GM18519 (cell line): Measurements from ENCODE around the gene DOP1A.
A peak's percentile ranks its signal among the peaks of the same experiment; 100 is the strongest.

ENCODE experiments used
- ATAC-seq: cut with Tn5 transposase; IDR thresholded peaks from one replicate; pipeline ENCODE4 v1.9.1; 2021; ENCODE audit warnings: mild to moderate bottlenecking, moderate library complexity; ENCODE audit not compliant: unreplicated experiment, low FRiP score

The DOP1A gene

DNA sequence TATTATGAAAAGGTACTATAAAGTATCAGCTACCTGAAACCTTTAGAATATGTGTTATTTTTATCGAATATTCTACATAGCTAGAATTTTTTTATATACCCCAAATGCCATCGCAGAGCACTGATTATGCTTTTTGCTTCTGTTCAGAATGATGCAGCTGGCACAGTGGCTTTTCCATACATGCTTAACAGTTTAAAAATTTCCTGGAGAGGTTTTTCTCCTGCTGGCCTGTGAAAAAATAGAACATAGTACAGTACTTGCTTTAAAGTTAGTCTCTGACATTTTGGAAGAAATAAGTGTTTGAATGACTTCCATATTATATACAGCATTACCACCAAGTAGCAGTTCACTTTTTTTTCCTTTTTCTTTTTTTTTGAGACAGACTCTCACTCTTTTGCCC lies 5.3 kb downstream of the DOP1A start:
- ATAC-seq: no peak

DNA sequence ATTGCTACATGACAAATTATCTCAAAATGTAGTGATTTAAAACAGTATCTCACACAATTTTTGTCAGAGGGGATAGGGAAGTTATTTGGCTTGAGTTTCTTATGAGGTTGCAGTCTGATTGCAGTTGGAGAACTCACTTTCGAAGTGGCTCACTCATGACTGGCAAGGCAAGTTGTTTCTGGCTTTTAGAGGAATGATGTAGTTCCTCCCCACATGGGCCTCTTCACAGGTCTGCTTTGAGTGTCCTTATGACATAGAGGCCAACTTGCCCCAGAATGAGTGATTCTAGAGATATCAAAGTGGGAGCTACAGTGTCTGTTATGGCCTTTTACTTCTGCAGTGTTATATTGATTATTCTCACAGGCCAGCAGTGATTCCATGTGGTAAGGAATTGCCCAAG lies 6.1 kb downstream of the DOP1A start:
- ATAC-seq: no peak

DNA sequence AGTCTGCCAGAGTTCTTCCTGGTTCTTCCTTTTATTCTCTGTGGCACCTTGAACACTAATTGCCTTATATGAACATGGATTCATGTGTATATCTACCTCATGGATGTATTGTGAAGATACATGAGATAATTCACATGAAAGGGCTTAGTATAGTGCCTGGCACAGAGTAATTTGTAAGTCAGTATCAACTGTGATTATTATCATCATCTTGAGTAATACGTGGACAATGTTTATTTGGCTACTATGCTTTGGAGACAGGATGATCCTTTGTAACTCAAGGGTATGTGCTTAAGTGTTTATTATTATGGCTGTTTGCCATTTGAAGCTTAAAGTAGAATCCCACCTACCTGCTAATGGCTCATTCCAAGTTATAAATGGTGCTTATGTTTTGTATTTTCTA lies 16.0 kb downstream of the DOP1A start:
- ATAC-seq: no peak

DNA sequence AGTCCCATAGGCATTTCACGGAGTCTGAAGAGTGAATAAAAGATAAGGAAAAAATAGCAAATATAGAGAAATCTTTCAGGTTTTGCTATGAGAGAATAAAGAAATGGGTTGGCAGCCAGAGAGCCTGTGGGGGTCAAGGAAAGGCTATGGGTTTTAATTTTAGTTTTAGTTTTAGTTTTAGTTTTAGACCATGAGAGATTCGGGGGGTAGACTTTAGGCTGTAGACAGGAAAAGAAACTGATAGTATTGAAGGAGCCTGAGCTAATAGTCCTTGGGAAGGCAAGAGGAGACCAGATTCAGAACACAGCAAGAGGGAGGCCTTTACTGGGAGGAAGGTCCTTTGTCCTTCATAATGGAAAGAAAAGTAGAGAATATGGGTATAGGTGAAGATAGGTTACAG lies 19.3 kb downstream of the DOP1A start:
- ATAC-seq: peak; percentile 99

DNA sequence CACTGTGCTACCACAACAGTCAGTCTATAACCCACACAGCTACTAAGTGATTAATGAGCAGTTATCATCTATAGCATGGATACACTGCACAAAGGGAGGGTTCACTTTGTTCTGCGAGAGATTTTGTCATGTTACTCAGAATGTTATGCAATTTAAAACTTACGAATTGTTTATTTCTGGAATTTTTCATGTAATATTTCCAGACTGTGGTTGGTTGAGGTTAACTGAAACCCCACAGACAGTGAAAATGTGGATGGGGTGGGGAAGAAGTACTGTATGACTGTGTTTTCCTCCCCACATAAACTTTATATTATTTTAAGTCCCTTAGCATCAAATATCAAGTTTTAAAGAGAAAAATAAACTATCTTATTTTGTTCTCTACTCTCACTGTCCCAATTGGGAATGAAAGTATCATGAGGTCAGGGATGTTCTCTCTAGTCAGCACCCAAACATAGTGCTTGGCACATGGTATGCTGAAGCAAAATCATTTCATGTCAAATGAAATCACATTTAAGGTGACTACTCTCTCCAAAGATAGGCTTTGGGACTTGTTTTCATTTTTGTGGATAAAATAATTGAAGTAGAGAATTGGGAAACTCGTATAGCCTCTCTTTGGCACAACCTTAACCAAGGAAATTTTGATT lies 25.4 kb downstream of the DOP1A start:
- ATAC-seq: no peak

DNA sequence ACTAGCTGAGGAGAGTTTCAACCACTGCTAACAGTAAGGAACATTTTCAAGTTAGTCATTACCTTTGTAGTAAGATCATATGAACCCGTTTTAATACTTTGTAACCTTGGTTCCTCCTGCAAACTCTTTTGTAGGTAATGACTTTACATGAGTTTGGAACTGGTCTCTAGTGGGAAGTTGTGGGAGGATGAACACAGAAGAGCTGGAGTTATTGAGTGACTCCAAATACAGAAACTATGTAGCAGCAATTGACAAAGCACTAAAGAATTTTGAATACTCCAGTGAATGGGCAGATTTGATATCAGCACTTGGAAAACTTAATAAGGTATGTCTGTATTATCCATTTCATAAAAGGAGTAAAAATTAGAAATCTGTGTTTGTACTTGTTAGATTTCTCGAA lies 29.3 kb downstream of the DOP1A start:
- ATAC-seq: no peak

DNA sequence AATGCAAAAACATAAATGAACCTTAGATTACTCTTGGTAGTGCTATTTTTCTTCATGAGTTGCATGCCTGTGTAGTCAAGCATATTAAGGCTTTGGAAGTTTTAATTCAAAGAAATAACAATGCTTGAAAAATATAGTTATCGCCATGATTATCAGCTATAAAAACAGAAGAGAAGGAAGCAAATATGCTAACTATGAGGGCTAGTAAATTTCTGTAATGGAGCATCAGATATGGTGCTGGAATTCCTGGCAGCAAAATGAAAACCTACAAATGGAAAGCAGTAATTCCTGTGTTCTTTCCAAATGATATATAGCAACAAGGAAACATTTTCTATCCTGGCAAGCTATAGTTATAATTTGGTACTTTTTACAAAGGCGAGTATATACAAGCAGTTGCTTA lies 29.7 kb downstream of the DOP1A start:
- no peak for ATAC-seq

DNA sequence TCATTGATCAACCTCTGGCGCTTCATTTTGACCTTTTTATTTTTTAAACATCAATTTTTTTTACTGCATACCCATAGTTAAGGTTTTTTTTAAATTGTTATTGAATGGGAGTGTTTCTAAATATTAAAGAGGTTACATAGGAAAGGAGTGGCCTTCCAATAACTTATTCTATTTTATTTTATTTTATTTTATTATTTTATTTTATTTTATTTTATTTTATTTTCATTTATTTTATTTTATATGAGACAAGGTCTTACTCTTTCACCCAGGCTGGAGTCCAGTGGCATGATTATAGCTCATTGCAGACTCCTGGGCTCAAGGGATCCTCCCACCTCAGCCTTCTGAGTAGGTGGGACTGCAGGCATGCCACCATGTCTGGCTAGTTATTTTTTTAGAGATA lies 30.2 kb downstream of the DOP1A start:
- ATAC-seq: no peak

DNA sequence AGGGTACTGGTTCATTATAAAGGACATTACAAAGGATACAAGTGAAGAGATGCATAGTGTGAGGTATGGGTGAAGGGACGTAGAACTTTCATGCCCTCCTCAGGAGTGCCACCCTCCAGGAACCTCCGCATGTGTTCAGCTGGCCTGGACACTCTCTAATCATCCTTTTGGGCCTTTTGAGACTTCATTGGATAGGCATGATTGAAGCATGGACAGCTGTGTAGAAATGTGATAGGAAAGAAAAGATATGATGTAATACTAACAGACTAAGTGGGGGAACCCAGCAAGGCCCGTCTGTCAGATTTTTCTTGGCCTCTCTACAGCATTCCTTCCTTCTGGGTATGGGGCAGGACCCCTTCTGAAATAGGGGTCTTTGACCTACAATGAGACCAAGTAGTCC lies 31.1 kb downstream of the DOP1A start:
- no peak for ATAC-seq

DNA sequence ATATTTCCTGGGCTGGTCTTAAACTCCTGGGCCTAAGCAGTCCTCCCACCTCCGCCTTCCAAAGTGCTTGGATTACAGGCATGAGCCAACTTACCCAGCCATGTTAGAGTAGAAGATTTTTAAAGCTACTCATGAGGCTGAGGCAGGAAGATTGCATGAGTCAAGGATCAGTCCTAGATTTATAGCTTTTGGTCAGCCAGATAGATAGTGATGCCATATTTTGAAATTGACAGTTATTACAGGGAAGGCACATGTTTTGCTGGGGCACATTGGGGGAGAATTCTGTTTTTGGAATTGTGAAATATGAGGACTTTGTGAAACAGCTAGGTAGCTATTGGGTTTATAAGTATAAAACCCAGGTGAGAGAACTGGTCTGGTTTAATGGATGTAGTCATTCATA lies 40.9 kb downstream of the DOP1A start:
- ATAC-seq: no peak

DNA sequence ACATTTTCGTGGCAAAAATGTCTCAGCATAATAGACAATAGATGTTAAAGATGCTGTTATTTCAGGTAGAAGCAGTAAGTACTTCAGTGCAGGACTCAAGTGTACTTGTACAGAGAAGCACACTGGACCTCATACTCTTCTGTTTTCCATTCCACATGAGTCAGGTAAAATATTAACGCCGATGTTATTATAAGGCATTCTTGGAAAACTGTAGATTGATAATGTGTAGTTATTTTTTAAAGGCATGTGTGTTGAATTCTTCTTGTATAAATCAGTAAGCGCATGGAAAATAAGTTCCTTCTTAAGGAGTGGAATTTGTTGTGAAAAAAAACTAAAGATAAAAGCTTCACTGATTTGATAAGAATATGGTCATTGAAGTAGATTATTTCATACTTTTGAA lies 45.8 kb downstream of the DOP1A start:
- ATAC-seq: no peak

DNA sequence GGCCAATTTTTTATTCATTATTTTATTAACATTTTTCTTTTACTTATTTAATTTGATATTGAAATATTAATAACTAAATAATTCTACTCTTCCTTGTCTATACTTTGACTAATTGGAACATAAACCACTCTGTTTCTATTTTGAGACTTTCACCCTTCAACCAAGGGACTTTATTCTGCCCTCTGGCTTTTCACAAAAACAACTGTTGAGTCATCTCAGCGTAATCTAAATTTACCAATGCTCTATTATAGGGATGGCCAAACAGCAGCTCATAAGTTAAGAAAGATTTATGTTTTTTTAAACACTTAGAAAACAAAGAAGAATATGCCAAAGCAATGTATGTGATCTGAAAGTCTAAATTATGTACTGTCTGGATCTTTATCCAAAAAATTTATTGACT lies 46.7 kb downstream of the DOP1A start:
- no peak for ATAC-seq

DNA sequence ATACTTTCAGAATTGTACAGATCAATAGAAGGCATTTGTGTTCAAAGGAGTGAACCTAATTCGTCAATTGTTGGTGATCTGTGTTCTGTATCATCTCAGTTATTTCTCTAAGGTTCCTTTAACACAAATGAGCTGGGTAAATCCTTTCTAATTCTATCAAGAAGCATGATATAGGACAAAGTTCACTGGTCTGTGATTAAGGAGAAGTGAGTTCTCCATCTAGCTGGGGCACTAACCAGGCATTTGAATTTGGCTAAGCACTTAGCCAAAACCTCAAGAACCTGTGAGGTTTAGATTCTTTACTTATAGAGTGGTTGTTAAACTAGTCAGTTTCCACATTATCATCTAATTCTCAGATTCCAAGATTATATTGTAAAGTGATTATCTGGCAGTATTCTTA lies 50.3 kb downstream of the DOP1A start:
- no peak for ATAC-seq

DNA sequence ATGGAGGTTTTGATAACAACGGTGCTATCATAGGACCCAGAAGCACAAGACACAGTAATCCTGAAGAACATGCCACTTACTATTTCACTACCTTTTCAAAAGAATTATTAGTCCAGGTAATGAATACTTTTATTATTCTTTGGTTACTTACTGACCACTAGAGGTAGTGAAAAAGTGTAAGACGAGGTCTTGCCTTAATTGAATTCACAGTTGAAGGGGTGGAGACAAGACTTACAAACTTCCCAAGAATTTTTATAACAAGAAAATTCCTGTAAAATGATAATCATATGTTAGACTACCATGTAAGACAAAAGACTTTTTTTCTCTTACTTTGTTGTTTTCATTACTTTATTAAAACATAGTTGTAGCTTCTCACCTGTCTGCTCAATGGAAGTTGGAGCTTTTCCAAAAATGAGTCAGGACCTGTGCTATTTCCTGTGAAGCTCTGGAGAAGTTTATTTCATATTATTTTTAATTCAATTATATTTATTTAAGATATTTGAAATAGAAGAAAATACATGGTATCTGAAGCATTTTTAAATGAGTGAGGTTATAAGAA lies 52.4 kb downstream of the DOP1A start:
- ATAC-seq: no peak

DNA sequence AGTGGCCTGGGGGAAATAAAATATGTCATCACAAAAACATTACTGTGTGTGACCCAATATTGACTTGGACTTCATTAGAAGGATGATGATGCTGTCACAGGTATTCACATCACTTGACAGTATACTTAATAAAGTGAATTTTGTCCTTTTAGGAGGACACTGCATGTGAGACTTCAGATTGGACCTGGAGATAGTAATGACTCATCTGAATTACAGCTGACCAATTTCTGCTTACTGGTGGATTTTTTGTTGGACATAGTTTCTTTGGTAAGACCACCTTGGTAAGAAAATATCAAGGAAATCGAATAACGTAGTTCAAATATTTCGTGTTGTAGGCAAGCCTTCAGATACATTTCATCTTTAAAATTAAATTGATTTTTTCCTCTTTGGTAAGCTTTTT lies 57.1 kb downstream of the DOP1A start:
- no peak for ATAC-seq

DNA sequence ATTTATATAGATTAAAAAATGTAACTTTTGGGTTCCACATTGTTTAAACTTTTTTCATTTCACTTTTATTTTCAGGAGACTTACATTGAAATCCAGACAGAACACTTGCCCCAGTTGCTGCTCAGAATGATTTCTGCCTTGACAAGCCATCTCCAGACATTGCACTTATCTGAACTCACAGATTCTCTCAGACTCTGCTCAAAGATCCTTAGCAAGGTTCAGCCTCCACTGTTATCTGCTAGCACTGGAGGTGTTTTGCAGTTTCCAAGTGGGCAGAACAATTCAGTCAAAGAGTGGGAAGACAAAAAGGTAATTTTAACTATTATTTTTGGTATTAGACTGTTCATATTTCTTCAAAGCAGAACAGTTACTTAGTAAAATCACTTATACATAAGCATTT lies 58.0 kb downstream of the DOP1A start:
- no peak for ATAC-seq

DNA sequence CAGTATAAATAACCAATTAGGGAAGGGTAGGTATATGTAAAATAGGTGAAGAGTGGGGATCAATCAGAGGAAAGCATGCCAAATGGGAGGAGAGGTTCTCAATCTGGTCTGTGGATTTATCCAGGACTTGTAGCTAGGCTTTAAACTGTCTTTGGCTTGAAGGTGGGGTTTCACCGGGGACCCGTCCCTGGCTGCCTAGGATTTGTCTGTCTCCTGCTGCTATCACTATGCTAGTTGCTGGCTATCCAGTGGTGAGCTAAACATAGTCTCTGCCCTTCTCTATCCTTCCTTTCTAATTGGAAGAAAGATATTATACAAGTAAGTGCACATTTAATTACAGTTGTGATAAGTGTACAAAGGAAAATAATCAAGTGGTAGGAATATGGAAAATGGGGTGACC lies 58.8 kb downstream of the DOP1A start:
- ATAC-seq: no peak

DNA sequence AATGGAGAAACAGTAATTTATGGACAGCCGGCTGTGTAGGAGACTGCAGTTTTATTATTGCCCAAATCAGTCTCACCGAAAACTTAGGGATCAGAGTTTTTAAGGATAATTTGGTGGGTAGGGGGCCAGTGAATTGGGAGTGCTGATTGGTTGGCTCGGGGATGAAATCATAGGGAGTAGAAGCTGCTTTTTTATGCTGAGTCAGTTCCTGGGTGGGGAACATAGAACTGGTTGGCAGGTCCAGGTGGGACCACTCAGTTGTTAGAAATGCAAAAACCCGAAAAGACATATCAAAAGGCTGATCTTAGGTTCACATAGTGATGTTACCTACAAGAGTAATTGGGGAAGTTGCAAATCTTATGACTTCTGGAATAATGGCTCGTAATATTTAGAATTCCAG lies 59.3 kb downstream of the DOP1A start:
- no peak for ATAC-seq

DNA sequence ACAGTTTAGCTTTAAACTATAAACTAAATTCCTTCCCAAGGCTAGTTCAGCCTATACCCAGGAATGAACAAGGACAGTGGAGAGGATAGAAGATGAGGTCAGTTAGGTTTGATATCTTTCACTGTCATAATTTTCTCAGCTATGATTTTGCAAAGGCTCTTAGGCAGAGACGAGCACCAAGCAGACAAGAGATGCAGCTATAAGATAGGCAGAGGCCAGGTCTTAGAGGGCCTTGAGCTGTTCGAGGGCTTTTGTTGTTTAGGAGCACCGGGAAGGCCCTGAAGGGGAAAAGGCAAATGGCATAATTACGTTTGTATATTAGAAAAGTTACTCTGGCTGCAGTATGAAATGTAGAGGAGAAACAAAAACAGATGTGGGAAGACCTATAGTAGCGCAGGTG lies 59.8 kb downstream of the DOP1A start:
- no peak for ATAC-seq

DNA sequence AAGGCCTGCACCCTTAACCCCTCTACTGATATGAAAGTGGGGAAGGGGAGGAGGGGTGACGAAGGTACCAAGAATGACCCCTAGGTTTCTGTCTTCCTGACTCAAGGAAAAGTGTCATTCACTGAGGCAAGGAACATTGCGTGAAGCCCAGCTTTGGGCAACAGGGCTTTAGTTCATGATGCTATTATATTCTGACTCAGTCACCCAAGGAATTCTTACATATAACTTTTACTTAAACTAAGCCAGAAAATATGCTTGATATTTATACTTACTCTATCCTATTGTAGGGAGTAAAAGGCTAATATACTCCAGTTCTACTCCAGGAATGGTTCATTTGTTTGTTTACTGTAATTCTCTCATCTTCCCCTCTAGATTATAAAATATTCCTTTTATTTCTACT lies 60.5 kb downstream of the DOP1A start:
- no peak for ATAC-seq

DNA sequence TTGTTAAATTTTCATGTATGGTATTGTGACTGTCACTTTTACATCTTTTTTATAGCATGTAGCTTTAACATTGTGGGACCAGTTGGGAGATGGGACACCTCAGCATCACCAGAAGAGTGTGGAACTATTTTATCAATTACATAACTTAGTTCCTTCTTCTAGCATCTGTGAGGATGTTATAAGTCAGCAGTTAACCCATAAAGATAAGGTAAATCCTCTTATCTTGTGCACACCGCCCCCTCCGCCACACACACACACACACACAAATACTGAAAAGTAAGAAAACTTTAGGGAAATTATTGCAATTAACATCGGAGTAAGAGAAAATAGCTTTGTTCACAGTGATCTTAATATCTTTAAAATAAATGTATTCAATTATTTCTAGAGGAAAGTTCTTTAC lies 64.7 kb downstream of the DOP1A start:
- no peak for ATAC-seq

DNA sequence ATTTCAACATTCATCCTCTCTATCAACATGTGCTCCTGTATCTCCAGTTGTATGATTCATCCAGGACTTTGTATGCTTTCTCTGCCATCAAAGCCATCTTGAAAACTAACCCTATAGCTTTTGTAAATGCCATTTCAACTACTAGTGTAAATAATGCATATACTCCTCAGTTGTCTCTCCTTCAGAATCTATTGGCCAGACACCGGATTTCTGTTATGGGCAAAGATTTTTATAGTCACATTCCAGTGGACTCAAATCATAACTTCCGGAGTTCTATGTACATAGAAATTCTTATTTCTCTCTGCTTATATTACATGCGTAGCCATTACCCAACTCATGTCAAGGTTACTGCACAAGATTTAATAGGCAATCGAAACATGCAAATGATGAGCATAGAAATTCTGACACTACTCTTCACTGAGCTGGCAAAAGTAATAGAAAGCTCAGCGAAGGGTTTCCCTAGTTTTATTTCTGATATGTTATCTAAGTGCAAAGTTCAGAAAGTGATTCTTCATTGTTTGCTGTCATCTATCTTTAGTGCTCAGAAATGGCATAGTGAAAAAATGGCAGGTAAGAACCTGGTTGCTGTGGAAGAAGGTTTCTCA lies 70.7 kb downstream of the DOP1A start:
- ATAC-seq: no peak

DNA sequence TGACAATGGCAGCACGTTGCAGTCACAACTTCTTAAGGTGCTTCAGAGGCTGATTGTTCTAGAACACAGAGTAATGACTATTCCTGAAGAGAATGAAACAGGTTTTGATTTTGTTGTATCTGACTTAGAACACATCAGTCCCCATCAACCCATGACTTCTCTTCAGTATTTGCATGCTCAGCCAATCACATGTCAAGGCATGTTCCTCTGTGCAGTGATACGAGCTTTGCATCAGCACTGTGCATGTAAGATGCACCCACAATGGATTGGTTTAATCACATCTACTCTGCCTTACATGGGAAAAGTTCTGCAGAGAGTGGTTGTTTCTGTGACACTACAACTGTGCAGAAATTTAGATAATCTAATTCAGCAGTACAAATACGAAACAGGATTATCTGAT lies 71.3 kb downstream of the DOP1A start:
- no peak for ATAC-seq
